Measurements from ENCODE around the gene STEAP1B.

Gene STEAP1B

GRCh38 chr7:22400936-22401553 lies 98.9 kb downstream of the STEAP1B start:
- no peak for DNase-seq (ENCODE audit: low read depth, low spot score)

- no peak for DNase-seq (ENCODE audit: low read depth, low spot score)
Measured at GRCh38 chr7:22400150-22400814, 99.7 kb downstream of the STEAP1B start.

DNA sequence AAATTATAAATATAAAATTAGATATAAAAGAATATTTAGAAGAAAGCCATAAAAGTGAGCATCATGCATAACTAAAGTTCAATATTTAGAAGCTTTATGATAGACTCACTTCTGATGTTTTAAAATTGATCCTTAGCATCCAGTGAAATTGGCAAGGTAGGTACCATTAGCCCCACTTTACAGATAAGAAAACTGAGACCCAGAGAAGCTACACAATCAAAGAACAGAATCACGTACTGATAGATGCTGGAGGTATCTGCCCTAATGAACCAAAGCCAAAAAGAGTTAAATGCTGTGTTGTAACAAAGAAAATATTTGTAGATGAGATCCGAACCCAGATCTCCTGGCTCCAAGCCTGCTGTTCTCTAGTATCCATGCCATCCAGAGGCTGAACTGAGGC lies 100.4 kb downstream of the STEAP1B start:
- no peak for DNase-seq (ENCODE audit: low read depth, low spot score)

DNA sequence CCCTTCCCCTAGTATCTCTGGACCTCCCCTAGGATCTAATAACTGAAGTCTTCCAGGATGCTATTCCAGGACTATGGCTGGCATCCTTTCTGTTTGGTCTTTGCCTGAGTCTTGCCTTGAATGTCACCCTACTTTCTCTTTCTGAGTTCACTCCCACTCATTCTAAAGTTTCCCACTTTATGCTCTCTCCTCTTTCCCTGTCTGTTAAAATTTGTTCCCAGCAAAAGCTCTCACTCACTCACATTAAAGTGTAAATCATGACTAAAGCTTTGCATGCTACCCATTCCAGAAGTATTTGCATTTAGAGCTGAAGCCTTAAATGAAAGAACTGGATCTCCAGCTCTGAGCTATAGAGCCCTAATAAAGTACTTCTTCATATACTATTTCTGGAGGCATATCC lies 100.9 kb downstream of the STEAP1B start:
- no peak for DNase-seq (ENCODE audit: low read depth, low spot score)

DNA sequence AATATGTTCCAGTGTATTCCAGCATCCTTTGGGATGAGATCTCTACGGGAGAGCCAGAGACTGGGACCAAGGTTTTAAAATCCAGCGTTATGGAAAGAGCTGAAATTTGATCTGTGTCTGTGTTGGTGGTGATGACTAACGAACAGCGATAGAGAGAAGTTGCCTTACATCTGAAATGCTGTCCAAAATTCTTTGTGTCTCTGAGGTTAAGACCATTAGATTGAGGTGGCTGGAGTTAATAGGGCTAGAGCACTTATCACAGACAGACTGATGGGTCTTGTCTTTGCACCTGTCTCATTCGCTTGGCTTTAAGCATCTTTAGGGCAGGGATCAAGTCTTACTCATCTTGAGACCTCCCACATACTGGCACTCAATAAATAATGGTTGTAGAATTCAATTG lies 102.0 kb downstream of the STEAP1B start:
- DNase-seq (ENCODE audit: low read depth, low spot score): no peak

DNA sequence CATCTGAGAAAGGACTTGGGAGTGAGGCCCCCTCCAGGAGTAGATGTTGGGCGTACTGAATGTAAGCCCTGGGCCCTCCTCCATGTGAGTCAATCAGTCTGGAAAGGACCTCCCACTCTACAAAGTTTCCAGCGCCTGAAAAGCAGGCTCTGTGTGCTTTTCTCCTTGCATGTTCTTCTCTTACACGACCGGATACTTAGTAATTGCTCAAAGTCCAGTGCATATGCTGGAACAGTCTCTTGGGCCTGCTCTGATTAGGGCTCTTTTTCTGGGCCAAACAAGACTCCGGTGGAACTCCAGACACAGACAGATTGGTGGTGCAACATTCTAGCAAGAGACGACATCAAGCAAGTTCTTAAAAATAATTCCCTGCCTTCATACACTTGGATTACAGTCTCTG lies 104.8 kb downstream of the STEAP1B start:
- DNase-seq (ENCODE audit: low read depth, low spot score): no peak

DNA sequence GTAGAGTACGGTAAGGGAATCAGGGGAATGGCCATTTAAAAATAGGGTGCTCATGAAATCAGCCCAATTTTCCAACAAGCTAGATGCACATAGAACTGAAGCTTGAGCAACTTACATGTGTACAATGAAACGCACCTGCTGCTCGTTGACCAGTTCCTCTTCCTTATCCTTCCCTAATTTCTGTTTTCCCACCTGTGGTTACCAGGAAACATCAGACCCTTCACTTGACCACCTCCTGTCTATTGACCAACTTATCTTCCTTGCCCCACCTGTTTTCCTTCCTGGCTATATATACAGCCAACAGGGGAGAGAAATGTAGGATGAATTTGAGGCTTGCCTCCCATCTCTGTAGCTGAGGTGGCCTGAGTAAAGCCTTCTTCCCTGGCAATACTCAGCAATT lies 105.2 kb downstream of the STEAP1B start:
- DNase-seq (ENCODE audit: low read depth, low spot score): no peak

- no peak for DNase-seq (ENCODE audit: low read depth, low spot score)
Measured at GRCh38 chr7:22393913-22394729, 105.9 kb downstream of the STEAP1B start.

DNA sequence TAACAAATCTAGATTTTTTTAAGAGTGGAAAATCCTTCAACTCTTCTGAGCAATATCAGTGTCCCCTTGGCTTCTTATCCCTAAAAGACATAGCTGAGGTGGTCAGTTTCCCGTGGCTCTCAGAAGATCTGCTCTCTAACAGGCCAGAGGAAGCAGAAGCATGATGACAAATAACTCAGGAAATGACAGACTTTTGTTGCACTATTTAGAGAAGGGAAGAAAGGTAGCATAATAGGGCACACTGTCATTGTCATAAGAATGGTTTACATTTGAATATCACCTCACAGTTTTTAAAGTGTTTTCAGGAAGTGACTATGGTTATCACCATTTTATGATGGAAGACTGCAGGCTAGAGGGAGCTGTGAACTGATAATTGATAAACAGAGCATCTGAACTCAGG lies 109.5 kb downstream of the STEAP1B start:
- no peak for DNase-seq (ENCODE audit: low read depth, low spot score)

DNA sequence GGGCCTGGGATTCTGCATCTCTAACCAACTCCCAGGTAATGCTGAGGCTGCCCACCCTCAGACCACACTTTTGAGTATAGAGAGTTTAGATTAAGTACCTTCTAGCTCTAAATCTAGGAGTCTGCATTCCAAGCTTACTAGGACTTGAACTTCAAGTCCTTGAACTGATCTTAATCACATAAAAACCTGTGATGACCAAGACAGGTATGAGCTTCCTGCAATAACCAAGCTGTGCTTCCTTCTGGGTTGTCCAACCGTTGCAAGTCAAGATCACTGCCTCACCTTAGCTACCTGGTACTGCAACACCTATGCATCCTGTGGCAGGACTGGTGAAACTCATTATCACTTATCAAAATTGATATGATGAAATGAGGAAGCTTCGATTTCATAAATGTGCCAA lies 110.1 kb downstream of the STEAP1B start:
- no peak for DNase-seq (ENCODE audit: low read depth, low spot score)

DNA sequence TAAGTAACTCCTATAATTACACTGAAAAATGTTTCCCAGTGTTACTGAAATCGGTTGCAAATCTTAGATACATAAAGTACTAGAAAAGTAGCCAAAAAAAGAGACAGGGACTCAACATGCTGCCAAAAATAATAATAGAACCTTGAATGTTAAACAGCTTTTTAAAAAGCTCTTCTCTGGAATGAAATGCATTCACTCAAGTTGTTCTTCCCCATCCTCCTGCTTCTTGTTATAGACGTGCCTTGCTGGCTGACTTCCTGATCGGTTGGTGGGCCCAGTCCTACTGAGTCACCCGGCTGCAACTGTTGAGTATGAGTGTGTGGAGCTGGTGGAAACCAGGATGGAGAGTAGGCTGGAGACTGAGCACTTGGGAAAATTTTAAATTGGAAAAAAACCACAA lies 112.4 kb downstream of the STEAP1B start:
- no peak for DNase-seq (ENCODE audit: low read depth, low spot score)

GRCh38 chr7:22386865-22387264 lies 113.1 kb downstream of the STEAP1B start:
- DNase-seq (ENCODE audit: low read depth, low spot score): no peak

- no peak for DNase-seq (ENCODE audit: low read depth, low spot score)
Measured at GRCh38 chr7:22386206-22386858, 113.7 kb downstream of the STEAP1B start.

- no peak for DNase-seq (ENCODE audit: low read depth, low spot score)
Measured at GRCh38 chr7:22385326-22385725, 114.7 kb downstream of the STEAP1B start.

- no peak for DNase-seq (ENCODE audit: low read depth, low spot score)
Measured at GRCh38 chr7:22380333-22380732, 119.7 kb downstream of the STEAP1B start.

- no peak for DNase-seq (ENCODE audit: low read depth, low spot score)
Measured at GRCh38 chr7:22378199-22378980, 121.6 kb downstream of the STEAP1B start.

GRCh38 chr7:22377703-22378102 lies 122.3 kb downstream of the STEAP1B start:
- DNase-seq (ENCODE audit: low read depth, low spot score): no peak

DNA sequence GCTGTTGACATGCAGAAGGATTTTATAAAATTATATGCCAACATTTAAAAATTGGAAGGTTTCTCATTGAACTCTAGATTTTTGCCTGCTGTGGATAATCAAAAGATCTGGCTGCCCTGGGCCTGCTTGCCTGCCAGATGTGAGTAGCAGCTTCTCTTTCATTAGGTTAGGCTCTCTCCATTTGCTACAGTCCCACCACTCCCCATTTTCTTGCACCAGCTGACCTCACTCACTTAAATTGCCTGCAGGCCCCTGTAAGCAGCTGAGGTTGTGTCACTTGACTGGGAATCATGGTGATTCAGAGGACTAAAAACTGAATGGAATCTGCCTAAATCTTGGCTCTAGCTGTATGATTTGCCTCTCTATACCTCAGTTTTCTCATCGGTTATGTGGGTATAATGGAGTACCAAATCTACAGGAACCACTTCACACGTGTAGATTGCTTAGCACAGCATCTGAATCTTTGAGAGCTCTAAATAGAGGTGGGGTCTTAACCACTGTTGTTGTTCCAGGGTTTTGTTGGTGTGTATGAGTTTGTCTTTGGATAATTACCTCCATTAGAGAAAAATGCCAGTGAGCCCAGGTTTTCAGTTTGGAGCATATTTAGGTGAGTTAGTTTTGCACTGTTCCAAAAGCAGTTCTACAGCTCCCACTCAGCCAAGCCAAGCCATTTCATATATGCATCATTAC lies 124.5 kb downstream of the STEAP1B start:
- DNase-seq (ENCODE audit: low read depth, low spot score): peak; percentile 31

DNA sequence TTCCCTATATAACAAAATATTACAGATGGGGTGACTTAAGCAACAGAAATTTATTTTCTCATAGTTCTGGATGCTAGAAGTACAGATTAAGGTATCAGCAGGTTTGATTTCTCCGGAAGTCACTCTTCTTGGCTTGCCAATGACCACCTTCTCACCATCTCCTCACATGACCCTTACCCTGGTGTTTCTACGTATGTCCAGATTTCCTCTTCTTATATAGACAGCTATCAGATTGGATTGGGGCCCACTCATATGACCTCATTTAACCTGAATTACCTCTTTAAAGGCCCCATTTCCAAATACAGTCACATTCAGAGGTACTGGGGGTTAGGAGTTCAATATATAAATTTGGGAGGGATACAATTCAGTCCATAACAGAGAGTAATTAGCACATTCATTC lies 126.1 kb downstream of the STEAP1B start:
- no peak for DNase-seq (ENCODE audit: low read depth, low spot score)

DNA sequence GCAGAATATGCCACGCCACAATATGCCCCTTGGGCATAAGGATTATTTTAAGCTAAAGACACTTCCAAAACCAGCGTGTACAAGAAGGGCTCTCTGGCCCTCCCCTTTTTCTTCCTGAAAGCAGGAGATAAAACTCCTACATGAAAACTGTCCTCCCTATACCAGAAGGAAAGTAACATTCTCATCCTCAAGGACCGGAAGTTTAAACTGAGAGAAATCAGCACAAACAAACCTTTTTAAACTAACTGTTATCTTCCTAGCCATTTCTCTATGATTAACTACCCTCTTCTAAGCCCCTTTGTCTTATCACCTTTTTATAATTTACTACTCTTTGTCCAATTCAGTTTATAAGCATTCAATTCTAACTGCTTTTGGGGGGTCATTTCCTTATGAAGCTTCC lies 126.6 kb downstream of the STEAP1B start:
- no peak for DNase-seq (ENCODE audit: low read depth, low spot score)

- no peak for DNase-seq (ENCODE audit: low read depth, low spot score)
Measured at GRCh38 chr7:22372863-22373262, 127.1 kb downstream of the STEAP1B start.
